Urinary bladder (tissue), 4 donors: ENCODE results near the gene ELL. TPM values are rescaled to one million over a fixed set of nuclear protein-coding genes. Genes with fewer than 3 reads are reported as not detected.

Experiments
- DNase-seq: peaks from one replicate; pipeline ENCODE4 v3.0.0-alpha.2; 2015; ENCODE audit errors: extremely low spot score
- H3K27ac ChIP-seq: one replicate; pipeline ENCODE4 v1.5.1; 2013; ENCODE audit warnings: low read depth, mild to moderate bottlenecking, moderate library complexity
- H3K36me3 ChIP-seq: one replicate; pipeline ENCODE4 v1.6.1; 2013; ENCODE audit warnings: mild to moderate bottlenecking, moderate library complexity; ENCODE audit not compliant: insufficient read depth
- H3K4me1 ChIP-seq: one replicate; pipeline ENCODE4 v1.6.1; 2013; ENCODE audit warnings: mild to moderate bottlenecking, moderate library complexity; ENCODE audit not compliant: insufficient read depth
- H3K4me3 ChIP-seq: one replicate; pipeline ENCODE4 v1.5.1; 2013; ENCODE audit warnings: low read depth, low read length
- WGBS: extraction: QIAGEN DNeasy Blood & Tissue Kit; methylation state at CpG from one replicate; pipeline ENCODE4 v1.1.7; 2013; 5-methylcytosine and 5-hydroxymethylcytosine counted together
- polyA plus RNA-seq: library from polyadenylated mRNA; stranded (reverse); fragments of 200-250 nt; gene quantifications from one replicate; pipeline ENCODE4 v1.2.3, GENCODE V29; 2013
- total RNA-seq: library from RNA; depleted of rRNA; stranded (reverse); fragments of >200 nt; gene quantifications from one replicate; pipeline ENCODE4 v1.2.3, GENCODE V29; 2014
- donor health status: healthy with polysubstance abuse.
- donor health status: healthy.

ELL gene
- total and polyA plus RNA-seq, 2 donors: 9.7 to 13.9 TPM

GRCh38 chr19:18441804-18442788 is 79.8 kb downstream of the ELL start:
- Histone ChIP-seq H3K4me3 (no peak overlapping the region), H3K4me1 (no peaks in the 10 kb centered on the region), H3K27ac (no peak overlapping the region), H3K36me3 (peaks cover 14% of the 10 kb centered on the region)
- WGBS: 79% methylated on average over 5 of the region's 5 CpGs
- no peak for DNase-seq

GRCh38 chr19:18440936-18441803 is 80.7 kb downstream of the ELL start:
- no peak for DNase-seq
- H3K4me3 ChIP-seq: no peak overlapping the region
- H3K27ac ChIP-seq: no peak overlapping the region
- WGBS: 82% methylated on average over 23 of the region's 23 CpGs
- no peaks in the 10 kb centered on the region for H3K4me1 ChIP-seq
- peaks cover 11% of the 10 kb centered on the region for H3K36me3 ChIP-seq

GRCh38 chr19:18440415-18440877 is 81.4 kb downstream of the ELL start:
- Histone ChIP-seq H3K27ac (no peak overlapping the region), H3K36me3 (peaks cover 7% of the 10 kb centered on the region)
- 58% methylated on average over 11 of the region's 11 CpGs for WGBS

GRCh38 chr19:18439910-18440237 is 82.0 kb downstream of the ELL start:
- no peak for DNase-seq
- Histone ChIP-seq H3K36me3 (peaks cover 5% of the 10 kb centered on the region), H3K27ac (no peak overlapping the region), H3K4me1 (no peaks in the 10 kb centered on the region), H3K4me3 (no peak overlapping the region)
- 77% methylated on average over 9 of the region's 9 CpGs for WGBS

More at GRCh38 chr19:18440415-18440877, 81.4 kb downstream of the ELL start:
- Histone ChIP-seq H3K4me1 (no peaks in the 10 kb centered on the region), H3K4me3 (no peak overlapping the region)
- DNase-seq: no peak

- WGBS: 56% methylated on average over 13 of the region's 13 CpGs
- Histone ChIP-seq H3K4me3 (no peak overlapping the region), H3K36me3 (peaks cover 3% of the 10 kb centered on the region), H3K4me1 (no peaks in the 10 kb centered on the region), H3K27ac (no peak overlapping the region)
- no peak for DNase-seq
Observed at GRCh38 chr19:18439025-18439909, 82.6 kb downstream of the ELL start.

- DNase-seq: no peak
- Histone ChIP-seq H3K4me3 (peak overlapping the region; percentile 60), H3K4me1 (no peaks in the 10 kb centered on the region), H3K36me3 (no peaks in the 10 kb centered on the region), H3K27ac (peak overlapping the region; percentile 56)
- 9% methylated on average over 24 of the region's 24 CpGs for WGBS
Observed at GRCh38 chr19:18438331-18439024, 83.4 kb downstream of the ELL start.

GRCh38 chr19:18437491-18438330 is 84.2 kb downstream of the ELL start, which contains the start of gene ISYNA1:
TSS of gene ISYNA1 (minus strand) at chr19:18438133. CDS start at chr19:18437979, 154 bp downstream.
- Histone ChIP-seq H3K4me1 (no peaks in the 10 kb centered on the region), H3K4me3 (peak within 1 kb of the TSS; percentile 60), H3K36me3 (no peaks in the 10 kb centered on the region), H3K27ac (peak within 1 kb of the TSS; percentile 72)
- WGBS: under 1% methylated on average over 99 of the region's 99 CpGs
- DNase-seq: no peak

GRCh38 chr19:18436671-18437490 is 85.0 kb downstream of the ELL start:
- WGBS: 23% methylated on average over 67 of the region's 67 CpGs
- peak; percentile 76 for DNase-seq

GRCh38 chr19:18435842-18436670 is 85.8 kb downstream of the ELL start:
- no peak overlapping the region for H3K27ac ChIP-seq
- H3K4me3 ChIP-seq: no peak overlapping the region
- no peak for DNase-seq
- WGBS: 83% methylated on average over 46 of the region's 46 CpGs
- H3K36me3 ChIP-seq: no peaks in the 10 kb centered on the region
- no peaks in the 10 kb centered on the region for H3K4me1 ChIP-seq

More at GRCh38 chr19:18436671-18437490, 85.0 kb downstream of the ELL start:
- no peaks in the 10 kb centered on the region for H3K36me3 ChIP-seq
- no peaks in the 10 kb centered on the region for H3K4me1 ChIP-seq
- H3K27ac ChIP-seq: no peak overlapping the region
- peak overlapping the region; percentile 60 for H3K4me3 ChIP-seq

GRCh38 chr19:18435178-18435841 is 86.6 kb downstream of the ELL start:
- H3K36me3 ChIP-seq: no peaks in the 10 kb centered on the region
- no peak overlapping the region for H3K4me3 ChIP-seq
- H3K27ac ChIP-seq: no peak overlapping the region
- no peaks in the 10 kb centered on the region for H3K4me1 ChIP-seq
- WGBS: 95% methylated on average over 49 of the region's 49 CpGs
- no peak for DNase-seq
